Measurements from ENCODE around the gene MYG1. TPM values are rescaled to one million over a fixed set of nuclear protein-coding genes. Genes with fewer than 3 reads are reported as not detected.

Gene MYG1
- total RNA-seq, 1 donor from 2014 or later: 48.8 TPM

DNA sequence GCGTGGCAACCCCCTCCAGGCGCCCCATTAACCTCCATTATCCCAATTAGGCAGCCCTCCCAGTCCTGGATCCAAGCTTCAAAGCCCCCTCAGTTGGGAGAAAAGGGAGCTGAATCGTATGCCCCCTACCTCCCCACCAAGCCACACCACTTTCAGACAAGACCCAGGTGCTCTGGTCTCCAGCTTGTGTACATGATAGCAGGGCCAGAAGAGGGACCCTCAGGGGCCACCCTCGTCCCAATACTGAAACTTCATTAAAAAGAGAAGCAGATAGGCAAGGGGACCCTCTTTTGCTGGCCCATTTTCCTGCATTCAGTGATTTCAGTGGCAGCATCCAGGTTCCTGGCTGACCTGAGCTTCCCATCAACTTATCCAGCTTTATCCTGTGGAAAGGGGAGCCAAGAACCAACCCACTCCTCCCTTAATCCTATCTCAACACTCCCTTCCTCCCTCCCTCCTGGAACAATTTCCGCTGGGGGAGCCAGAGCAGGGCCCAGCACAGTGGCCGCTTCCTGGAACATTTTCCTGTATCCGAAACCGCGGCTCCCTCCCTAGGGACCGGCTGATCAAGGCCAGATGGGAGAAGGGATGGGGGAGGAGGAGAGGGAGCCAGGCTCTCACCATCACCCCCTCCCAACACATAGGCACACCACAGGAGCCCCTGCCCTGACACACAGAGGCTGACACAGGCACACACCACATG lies 46.1 kb downstream of the MYG1 start:
- H3K9ac ChIP-seq: no peak overlapping the region

DNA sequence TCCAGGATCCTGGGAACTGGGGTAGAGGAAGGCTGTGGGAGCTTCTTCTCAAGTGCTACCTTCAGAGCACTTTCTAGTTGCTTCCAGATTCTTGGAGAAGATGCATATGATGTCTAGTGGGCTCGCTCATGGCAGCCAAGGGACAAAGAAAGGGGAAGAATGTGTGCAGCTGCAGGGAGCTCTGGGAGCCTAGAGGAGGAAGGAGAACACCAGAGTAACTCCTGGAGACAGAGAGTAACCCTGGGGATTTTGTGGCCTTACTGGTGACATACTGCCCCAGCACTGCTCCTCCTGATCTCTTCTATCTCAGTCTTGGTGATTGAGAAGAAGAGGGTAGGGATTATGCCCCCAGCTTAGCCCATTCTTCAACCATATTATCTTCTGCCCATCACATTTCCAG lies 47.0 kb downstream of the MYG1 start:
- H3K79me2 ChIP-seq (ENCODE audit: low read depth): no peaks in the 10 kb centered on the region
- peaks cover 10% of the 10 kb centered on the region for H3K27me3 Mint-ChIP-seq (ENCODE audit: insufficient read depth, low read depth)
- no peak overlapping the region for H3K27ac Mint-ChIP-seq
- no peak overlapping the region for H3K4me3 ChIP-seq
- H3K36me3 ChIP-seq: no peaks in the 10 kb centered on the region
- no peaks in the 10 kb centered on the region for H3K36me3 Mint-ChIP-seq
- H3K4me3 Mint-ChIP-seq: no peak overlapping the region
- peaks cover 25% of the 10 kb centered on the region for H3K4me1 Mint-ChIP-seq
- no peak overlapping the region for H3K4me2 ChIP-seq
- H2AFZ ChIP-seq (replicated peaks): peak overlapping the region; percentile 36
- H3K4me1 ChIP-seq: peaks cover 8% of the 10 kb centered on the region
- TF ChIP-seq, protein P1, sequence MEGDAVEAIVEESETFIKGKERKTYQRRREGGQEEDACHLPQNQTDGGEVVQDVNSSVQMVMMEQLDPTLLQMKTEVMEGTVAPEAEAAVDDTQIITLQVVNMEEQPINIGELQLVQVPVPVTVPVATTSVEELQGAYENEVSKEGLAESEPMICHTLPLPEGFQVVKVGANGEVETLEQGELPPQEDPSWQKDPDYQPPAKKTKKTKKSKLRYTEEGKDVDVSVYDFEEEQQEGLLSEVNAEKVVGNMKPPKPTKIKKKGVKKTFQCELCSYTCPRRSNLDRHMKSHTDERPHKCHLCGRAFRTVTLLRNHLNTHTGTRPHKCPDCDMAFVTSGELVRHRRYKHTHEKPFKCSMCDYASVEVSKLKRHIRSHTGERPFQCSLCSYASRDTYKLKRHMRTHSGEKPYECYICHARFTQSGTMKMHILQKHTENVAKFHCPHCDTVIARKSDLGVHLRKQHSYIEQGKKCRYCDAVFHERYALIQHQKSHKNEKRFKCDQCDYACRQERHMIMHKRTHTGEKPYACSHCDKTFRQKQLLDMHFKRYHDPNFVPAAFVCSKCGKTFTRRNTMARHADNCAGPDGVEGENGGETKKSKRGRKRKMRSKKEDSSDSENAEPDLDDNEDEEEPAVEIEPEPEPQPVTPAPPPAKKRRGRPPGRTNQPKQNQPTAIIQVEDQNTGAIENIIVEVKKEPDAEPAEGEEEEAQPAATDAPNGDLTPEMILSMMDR (IDR thresholded peaks at IDR 0.05): no peak
- TF ChIP-seq EZH2phosphoT487 (IDR thresholded peaks at IDR 0.05): no peak
- TF ChIP-seq EZH2 (IDR thresholded peaks at IDR 0.05): no peak
- no peaks in the 10 kb centered on the region for H4K20me1 ChIP-seq (ENCODE audit: low read depth)
- no peaks in the 10 kb centered on the region for H3K9me3 Mint-ChIP-seq
- DNase-seq (ENCODE audit: low spot score): no peak
- no peak overlapping the region for H3K9ac ChIP-seq
- H3K9me3 ChIP-seq (ENCODE audit: low read depth): no peaks in the 10 kb centered on the region
- no peak overlapping the region for H3K27ac ChIP-seq
- H3F3A ChIP-seq (ENCODE audit: low read depth): peaks cover 23% of the 10 kb centered on the region
- peaks cover 6% of the 10 kb centered on the region for H3K27me3 ChIP-seq

More for the DNA sequence above, 46.1 kb downstream of the MYG1 start:
- no peaks in the 10 kb centered on the region for H4K20me1 ChIP-seq (ENCODE audit: low read depth)
- H3K9me3 ChIP-seq (ENCODE audit: low read depth): no peaks in the 10 kb centered on the region
- H3K36me3 ChIP-seq: no peaks in the 10 kb centered on the region
- Mint-ChIP-seq H3K27ac (no peak overlapping the region), H3K27me3 (ENCODE audit: insufficient read depth, low read depth) (peaks cover 14% of the 10 kb centered on the region), H3K4me1 (peaks cover 25% of the 10 kb centered on the region), H3K4me3 (peak overlapping the region; percentile 97), H3K9me3 (no peaks in the 10 kb centered on the region), H3K36me3 (no peaks in the 10 kb centered on the region)
- DNase-seq (ENCODE audit: low spot score): no peak
- peak overlapping the region; percentile 71 for H3K4me3 ChIP-seq
- TF ChIP-seq EZH2phosphoT487 (IDR thresholded peaks at IDR 0.05): no peak
- TF ChIP-seq, protein P1 (IDR thresholded peaks at IDR 0.05): no peak
- TF ChIP-seq EZH2 (IDR thresholded peaks at IDR 0.05): no peak
- H2AFZ ChIP-seq (replicated peaks): peak overlapping the region; percentile 92
- peaks cover 23% of the 10 kb centered on the region for H3F3A ChIP-seq (ENCODE audit: low read depth)
- peaks cover 8% of the 10 kb centered on the region for H3K4me1 ChIP-seq
- peaks cover 6% of the 10 kb centered on the region for H3K27me3 ChIP-seq
- no peak overlapping the region for H3K27ac ChIP-seq
- no peaks in the 10 kb centered on the region for H3K79me2 ChIP-seq (ENCODE audit: low read depth)
- H3K4me2 ChIP-seq: peak overlapping the region; percentile 97

DNA sequence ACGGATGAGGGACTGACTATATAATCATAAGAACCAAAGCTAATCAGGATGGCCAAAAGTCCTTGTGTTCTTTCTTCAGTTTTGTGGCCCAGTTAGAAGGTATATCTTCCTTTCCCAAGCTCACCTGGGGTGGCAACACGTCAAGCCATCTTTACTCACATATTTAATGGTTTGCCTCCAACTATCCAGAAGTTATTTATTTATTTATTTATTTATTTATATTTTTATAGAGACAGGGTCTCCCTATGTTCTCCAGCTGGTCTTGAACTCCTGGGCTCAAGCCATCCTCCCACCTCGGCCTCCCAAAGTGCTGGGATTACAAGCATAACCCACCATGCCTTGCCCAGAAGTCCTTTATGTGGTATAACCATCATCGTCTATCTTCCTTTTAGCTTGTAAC lies 48.4 kb downstream of the MYG1 start:
- Histone ChIP-seq H3K27me3 (peaks cover 6% of the 10 kb centered on the region), H3K9me3 (ENCODE audit: low read depth) (no peaks in the 10 kb centered on the region), H3F3A (ENCODE audit: low read depth) (peaks cover 23% of the 10 kb centered on the region), H3K4me1 (peaks cover 8% of the 10 kb centered on the region), H3K9ac (no peak overlapping the region), H3K79me2 (ENCODE audit: low read depth) (no peaks in the 10 kb centered on the region), H4K20me1 (ENCODE audit: low read depth) (no peaks in the 10 kb centered on the region), H2AFZ (replicated peaks) (no peak overlapping the region), H3K4me2 (no peak overlapping the region), H3K4me3 (no peak overlapping the region), H3K27ac (no peak overlapping the region), H3K36me3 (no peaks in the 10 kb centered on the region)
- TF ChIP-seq EZH2 (IDR thresholded peaks at IDR 0.05) (no peak), EZH2phosphoT487 (IDR thresholded peaks at IDR 0.05) (no peak)
- TF ChIP-seq, protein P1 (IDR thresholded peaks at IDR 0.05): no peak
- Mint-ChIP-seq H3K36me3 (no peaks in the 10 kb centered on the region), H3K4me3 (no peak overlapping the region), H3K4me1 (peaks cover 32% of the 10 kb centered on the region), H3K27ac (no peak overlapping the region), H3K9me3 (no peaks in the 10 kb centered on the region), H3K27me3 (ENCODE audit: insufficient read depth, low read depth) (peaks cover 6% of the 10 kb centered on the region)
- no peak for DNase-seq (ENCODE audit: low spot score)

Measured in neural progenitor cell (in vitro differentiated cells).